ENCODE data around the gene CALCB.

The CALCB gene

GRCh38 chr11:15124528-15124927 lies 51.1 kb downstream of the CALCB start:
- H3K4me3 Mint-ChIP-seq = no peak overlapping the region
- no peak for DNase-seq
- no peaks in the 10 kb centered on the region for H3K9me3 Mint-ChIP-seq
- peaks cover 32% of the 10 kb centered on the region for H3K27me3 Mint-ChIP-seq
- H3K27ac Mint-ChIP-seq = no peak overlapping the region
- no peak for ATAC-seq
- peaks cover 1% of the 10 kb centered on the region for H3K4me1 Mint-ChIP-seq

DNA sequence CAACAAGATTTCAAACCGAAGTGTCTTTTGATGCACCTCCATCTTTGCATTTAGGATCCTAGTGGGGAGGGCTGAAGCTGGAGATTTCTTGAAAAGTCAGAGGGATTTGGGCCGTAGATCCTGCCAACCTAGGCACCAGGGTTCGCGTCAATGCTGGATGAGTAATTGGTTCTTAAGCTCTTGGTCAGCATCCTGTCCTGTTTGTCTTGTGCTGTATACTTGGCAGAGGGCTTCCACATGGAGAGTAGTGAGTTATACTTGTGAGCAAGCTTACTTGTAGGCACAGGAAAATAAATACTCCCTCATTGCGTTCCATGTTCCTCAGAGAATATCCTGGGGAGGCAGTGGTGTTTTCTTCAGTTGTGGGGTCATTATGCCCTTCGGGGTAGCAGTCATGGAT lies 53.9 kb downstream of the CALCB start:
- DNase-seq (no peak), ATAC-seq (no peak)
- Mint-ChIP-seq H3K27me3 (peaks cover 19% of the 10 kb centered on the region), H3K4me1 (no peaks in the 10 kb centered on the region), H3K9me3 (no peaks in the 10 kb centered on the region), H3K4me3 (no peak overlapping the region), H3K27ac (no peak overlapping the region)

Measured in stimulated activated naive CD8-positive, alpha-beta T cell treated with anti-CD3 and anti-CD28 coated beads, Interleukin-15, amount 100 ng/mL, for 72 hours (primary cell).